Retina (tissue), 1 donor: ENCODE measurements around the gene PLEKHD1.
"Not testable (repeated sequence)": the region's sequence is repeated elsewhere in the genome, so short reads cannot be mapped to it uniquely, and the experiment has no call there.

Experiments used
- DNase-seq: peaks from one replicate; pipeline ENCODE4 v3.0.0-alpha.2; 2016

Gene PLEKHD1

GRCh38 chr14:69484444-69485314, at the start of gene PLEKHD1:
Gene PLEKHD1 (plus strand): TSS chr14:69484728. CDS start chr14:69484966, 238 bp downstream.
- DNase-seq, result peak; percentile 59

GRCh38 chr14:69439521-69440270, 44.8 kb upstream of the PLEKHD1 start:
- no peak for DNase-seq

- DNase-seq, result no peak
Measured at GRCh38 chr14:69441948-69442347, 42.6 kb upstream of the PLEKHD1 start.

- DNase-seq, result no peak
Measured at GRCh38 chr14:69443296-69443805, 41.2 kb upstream of the PLEKHD1 start.

- DNase-seq, result no peak
Measured at GRCh38 chr14:69449216-69449615, 35.3 kb upstream of the PLEKHD1 start.

- no peak for DNase-seq
Measured at GRCh38 chr14:69451941-69452340, 32.6 kb upstream of the PLEKHD1 start.

- no peak for DNase-seq
Measured at GRCh38 chr14:69458350-69458749, 26.2 kb upstream of the PLEKHD1 start.

- no peak for DNase-seq
Measured at GRCh38 chr14:69459122-69459521, 25.4 kb upstream of the PLEKHD1 start.

- peak; percentile 24 for DNase-seq
Measured at GRCh38 chr14:69460093-69460701, 24.3 kb upstream of the PLEKHD1 start.

GRCh38 chr14:69464379-69464778, 20.1 kb upstream of the PLEKHD1 start:
- DNase-seq, result no peak

GRCh38 chr14:69464829-69465228, 19.7 kb upstream of the PLEKHD1 start:
- DNase-seq, result no peak

- no peak for DNase-seq
Measured at GRCh38 chr14:69468949-69469348, 15.6 kb upstream of the PLEKHD1 start.

GRCh38 chr14:69471436-69471835, 13.1 kb upstream of the PLEKHD1 start:
- DNase-seq, result no peak

GRCh38 chr14:69471916-69472315, 12.6 kb upstream of the PLEKHD1 start:
- DNase-seq, result no peak

- DNase-seq, result no peak
Measured at GRCh38 chr14:69473260-69473659, 11.3 kb upstream of the PLEKHD1 start.

- no peak for DNase-seq
Measured at GRCh38 chr14:69473946-69474345, 10.6 kb upstream of the PLEKHD1 start.

- DNase-seq, result peak; percentile 18
Measured at GRCh38 chr14:69475194-69475818, 9.2 kb upstream of the PLEKHD1 start.

- not testable (repeated sequence) for DNase-seq
Measured at GRCh38 chr14:69476824-69477450, 7.6 kb upstream of the PLEKHD1 start.

GRCh38 chr14:69478055-69478454, 6.5 kb upstream of the PLEKHD1 start:
- DNase-seq, result not testable (repeated sequence)

- DNase-seq, result no peak
Measured at GRCh38 chr14:69479696-69480095, 4.8 kb upstream of the PLEKHD1 start.

GRCh38 chr14:69480136-69480535, 4.4 kb upstream of the PLEKHD1 start:
- no peak for DNase-seq
